HG02588 (cell line): ENCODE measurements around the gene MCUR1.
"Not testable (repeated sequence)": the region's sequence is repeated elsewhere in the genome, so short reads cannot be mapped to it uniquely, and the experiment has no call there.

Experiments used
- ATAC-seq: cut with Tn5 transposase; IDR thresholded peaks from one replicate; pipeline ENCODE4 v1.9.1; 2021; ENCODE audit warnings: mild to moderate bottlenecking, moderate library complexity; ENCODE audit not compliant: unreplicated experiment

Gene MCUR1

GRCh38 chr6:13780162-13780561 lies 34.2 kb downstream of the MCUR1 start:
- not testable (repeated sequence) for ATAC-seq

GRCh38 chr6:13778028-13778427 lies 36.3 kb downstream of the MCUR1 start:
- ATAC-seq: no peak

GRCh38 chr6:13776602-13777001 lies 37.8 kb downstream of the MCUR1 start:
- ATAC-seq: no peak

GRCh38 chr6:13775466-13775865 lies 38.9 kb downstream of the MCUR1 start:
- not testable (repeated sequence) for ATAC-seq

GRCh38 chr6:13772358-13773030 lies 41.9 kb downstream of the MCUR1 start:
- not testable (repeated sequence) for ATAC-seq

- ATAC-seq: no peak
Observed at GRCh38 chr6:13769655-13770053, 44.7 kb downstream of the MCUR1 start.

- ATAC-seq: no peak
Observed at GRCh38 chr6:13769034-13769654, 45.2 kb downstream of the MCUR1 start.

- no peak for ATAC-seq
Observed at GRCh38 chr6:13767121-13767808, 47.1 kb downstream of the MCUR1 start.

- no peak for ATAC-seq
Observed at GRCh38 chr6:13766201-13766634, 48.1 kb downstream of the MCUR1 start.

GRCh38 chr6:13765570-13765969 lies 48.8 kb downstream of the MCUR1 start:
- no peak for ATAC-seq

- no peak for ATAC-seq
Observed at GRCh38 chr6:13764996-13765395, 49.4 kb downstream of the MCUR1 start.

GRCh38 chr6:13763740-13764381 lies 50.5 kb downstream of the MCUR1 start:
- no peak for ATAC-seq

- ATAC-seq: no peak
Observed at GRCh38 chr6:13762611-13763441, 51.5 kb downstream of the MCUR1 start.

- ATAC-seq: no peak
Observed at GRCh38 chr6:13761361-13762036, 52.9 kb downstream of the MCUR1 start.

- ATAC-seq: no peak
Observed at GRCh38 chr6:13760307-13761304, 53.8 kb downstream of the MCUR1 start.

GRCh38 chr6:13759025-13759424 lies 55.3 kb downstream of the MCUR1 start:
- no peak for ATAC-seq

GRCh38 chr6:13754644-13755043 lies 59.7 kb downstream of the MCUR1 start:
- ATAC-seq: no peak

- ATAC-seq: no peak
Observed at GRCh38 chr6:13743736-13744127, 70.6 kb downstream of the MCUR1 start.
